HEK293T (cell line): ENCODE results near the gene CCDC148.

Experiments used
- CTCF ChIA-PET: fragments of 350-600 bp; formaldehyde crosslinking; extraction: SDS; loops from one replicate; lab custom pipeline; 2021; ENCODE audit warnings: antibody characterized with exemption, inconsistent platforms; lab: Yijun Ruan, JAX
- POLR2A ChIA-PET: fragments of 350-600 bp; formaldehyde crosslinking; extraction: SDS; loops from one replicate; lab custom pipeline; 2020; ENCODE audit warnings: antibody characterized with exemption, inconsistent platforms; lab: Yijun Ruan, JAX
- DNase-seq: peaks from one replicate; pipeline ENCODE4 v3.0.0; 2012; ENCODE audit warnings: mixed read lengths; ENCODE audit errors: extremely low spot score
- ARNT ChIP-seq: fragments of 450-650 bp; IDR thresholded peaks from 2 replicates; pipeline ENCODE4 v1.6.1; 2017; ENCODE audit warnings: mild to moderate bottlenecking
- BHLHE40 ChIP-seq: fragments of 450-650 bp; IDR thresholded peaks from 2 replicates; pipeline ENCODE4 v1.6.1; 2016; ENCODE audit warnings: mild to moderate bottlenecking, moderate library complexity, borderline replicate concordance
- CTBP1 ChIP-seq: fragments of 450-650 bp; IDR thresholded peaks from 2 replicates; pipeline ENCODE4 v1.6.1; 2016; ENCODE audit warnings: borderline replicate concordance
- ELF4 ChIP-seq: fragments of 450-650 bp; IDR thresholded peaks from 2 replicates; pipeline ENCODE4 v1.6.1; 2017; ENCODE audit warnings: antibody characterized with exemption
- FOXA1 ChIP-seq: fragments of 450-650 bp; IDR thresholded peaks from 2 replicates; pipeline ENCODE4 v1.6.1; 2016; ENCODE audit warnings: mild to moderate bottlenecking
- FOXK2 ChIP-seq: fragments of 450-650 bp; IDR thresholded peaks from 2 replicates; pipeline ENCODE4 v1.6.1; 2016; ENCODE audit warnings: mild to moderate bottlenecking
- FOXM1 ChIP-seq: fragments of 450-650 bp; IDR thresholded peaks from 2 replicates; pipeline ENCODE4 v1.6.1; 2017; ENCODE audit warnings: mild to moderate bottlenecking, borderline replicate concordance
- HDGF ChIP-seq: fragments of 450-650 bp; IDR thresholded peaks from 2 replicates; pipeline ENCODE4 v1.6.1; 2017; ENCODE audit warnings: antibody characterized with exemption, borderline replicate concordance
- L3MBTL2 ChIP-seq: fragments of 450-650 bp; conservative IDR thresholded peaks from 2 replicates; pipeline ENCODE4 v1.6.1; 2016; ENCODE audit warnings: mild to moderate bottlenecking
- LEF1 ChIP-seq: fragments of 450-650 bp; IDR thresholded peaks from 2 replicates; pipeline ENCODE4 v1.6.1; 2017; ENCODE audit warnings: mild to moderate bottlenecking, borderline replicate concordance
- NFRKB ChIP-seq: fragments of 450-650 bp; IDR thresholded peaks from 2 replicates; pipeline ENCODE4 v1.6.1; 2016; ENCODE audit warnings: mild to moderate bottlenecking, moderate library complexity
- PKNOX1 ChIP-seq: fragments of 450-650 bp; IDR thresholded peaks from 2 replicates; pipeline ENCODE4 v1.6.1; 2016
- SP1 ChIP-seq: fragments of 450-650 bp; IDR thresholded peaks from 2 replicates; pipeline ENCODE4 v1.6.1; 2017
- SUZ12 ChIP-seq: fragments of 450-650 bp; IDR thresholded peaks from 2 replicates; pipeline ENCODE4 v1.6.1; 2016; ENCODE audit warnings: mild to moderate bottlenecking
- TARDBP ChIP-seq: fragments of 450-650 bp; IDR thresholded peaks from 2 replicates; pipeline ENCODE4 v1.6.1; 2016
- ZNF384 ChIP-seq: fragments of 450-650 bp; IDR thresholded peaks from 2 replicates; pipeline ENCODE4 v1.6.1; 2016

Gene CCDC148

GRCh38 chr2:158456309-158457066 lies at the start of gene CCDC148, which contains the start of gene PKP4:
Gene CCDC148 (minus strand): TSS chr2:158456753. CDS start chr2:158456439, 314 bp downstream.
Gene PKP4 (plus strand): TSS chr2:158456952. CDS start chr2:158533185, 76,233 bp downstream.
- DNase-seq, result peak; percentile 90
- TF ChIP-seq BHLHE40 (no peak), ELF4 (no peak), L3MBTL2 (peak; percentile 64)
- CTCF ChIA-PET, result interaction anchor here (1.2 kb wide), 1 partner anchor 12 kb away, joined by 5 read pairs; no protein-coding TSS in a partner anchor
- POLR2A ChIA-PET, result no interaction called here

- ChIA-PET CTCF (no interaction called here), POLR2A (no interaction called here)
- no peak for TF ChIP-seq ELF4
- no peak for TF ChIP-seq PKNOX1
- no peak for TF ChIP-seq ZNF384
- no peak for TF ChIP-seq CTBP1
- TF ChIP-seq FOXM1, result no peak
- no peak for TF ChIP-seq L3MBTL2
- no peak for TF ChIP-seq ARNT
- DNase-seq, result no peak
These were observed 48.9 kb upstream of the CCDC148 start for GRCh38 chr2:158505448-158505934.

GRCh38 chr2:158504088-158504487 lies 47.5 kb upstream of the CCDC148 start:
- CTCF ChIA-PET, result no interaction called here
- no peak for DNase-seq
- TF ChIP-seq LEF1, result no peak
- no peak for TF ChIP-seq FOXA1
- TF ChIP-seq PKNOX1, result no peak
- TF ChIP-seq BHLHE40, result no peak
- no peak for TF ChIP-seq FOXM1
- TF ChIP-seq ARNT, result no peak
- no peak for TF ChIP-seq TARDBP
- POLR2A ChIA-PET, result no interaction called here

- CTCF ChIA-PET, result no interaction called here
- POLR2A ChIA-PET, result no interaction called here
- TF ChIP-seq ZNF384 (no peak), FOXK2 (no peak), ARNT (no peak)
- DNase-seq, result no peak
These were observed 46.4 kb upstream of the CCDC148 start for GRCh38 chr2:158502974-158503373.

- CTCF ChIA-PET, result no interaction called here
- no peak for DNase-seq
- no peak for TF ChIP-seq SP1
- TF ChIP-seq ZNF384, result no peak
- no peak for TF ChIP-seq BHLHE40
- no peak for TF ChIP-seq FOXK2
- no peak for TF ChIP-seq LEF1
- no peak for TF ChIP-seq FOXM1
- TF ChIP-seq ARNT, result no peak
- no peak for TF ChIP-seq FOXA1
- TF ChIP-seq TARDBP, result no peak
- TF ChIP-seq L3MBTL2, result no peak
- no peak for TF ChIP-seq NFRKB
- TF ChIP-seq SUZ12, result no peak
- no peak for TF ChIP-seq HDGF
- no peak for TF ChIP-seq PKNOX1
- no peak for TF ChIP-seq CTBP1
- no peak for TF ChIP-seq ELF4
- POLR2A ChIA-PET, result no interaction called here
These were observed 44.7 kb upstream of the CCDC148 start for GRCh38 chr2:158501301-158501700.

- ChIA-PET POLR2A (no interaction called here), CTCF (no interaction called here)
- DNase-seq, result no peak
- no peak for TF ChIP-seq TARDBP
- TF ChIP-seq ZNF384, result no peak
- no peak for TF ChIP-seq L3MBTL2
- TF ChIP-seq SUZ12, result no peak
- TF ChIP-seq FOXM1, result no peak
- no peak for TF ChIP-seq SP1
- TF ChIP-seq PKNOX1, result no peak
- TF ChIP-seq ARNT, result no peak
These were observed 43.8 kb upstream of the CCDC148 start for GRCh38 chr2:158500333-158500732.
